Right lobe of liver (tissue), 4 donors: Measurements from ENCODE around the gene POLR1H.

Experiments
- CTCF ChIP-seq, 4 donors: fragments of 200-600 bp in 3 of 4; fragments of 450-650 bp in 1 of 4; IDR thresholded peaks; one replicate each; pipeline versions ENCODE4 v1.5.1 to v1.8.0; 2016 to 2022; ENCODE audit warnings: antibody characterized with exemption in 4 of 4, mild to moderate bottlenecking in 2 of 4
- POLR2A ChIP-seq: fragments of 450-650 bp; IDR thresholded peaks from one replicate; pipeline ENCODE4 v1.6.1; 2017; ENCODE audit warnings: antibody characterized with exemption, mild to moderate bottlenecking
- donor health status: DM: no; HTN: no; CAD: no.
- donor health status: DM: no; HTN: no; CAD: no.
- donor health status: DM: no; HTN: yes; CAD: no.

- TF ChIP-seq POLR2A, result no peak
- no peak for TF ChIP-seq CTCF (IDR thresholded peaks at IDR 0.05)
Observed at GRCh38 chr6:30074331-30075093, 13.4 kb downstream of the POLR1H start.
